Endothelial cell of umbilical vein (primary cell): ENCODE measurements around the gene LPP. TPM values are rescaled to one million over a fixed set of nuclear protein-coding genes. Genes with fewer than 3 reads are reported as not detected.

Experiments
- BruUV-seq: library from RNA; stranded (reverse); fragments of 400-500 nt; replicated peaks from 2 replicates; lab custom pipeline; 2021; lab: Mats Ljungman, UMichigan
- CTCF ChIA-PET: fragments of 300-600, 350-600 bp; sonication (Branson Sonifier 250); formaldehyde crosslinking; loops from one replicate; lab custom pipeline; 2021; ENCODE audit warnings: antibody characterized with exemption, inconsistent platforms; lab: Charles Lee
- POLR2A ChIA-PET: fragments of 300-600, 350-600 bp; sonication (Branson Sonifier 250); formaldehyde crosslinking; loops from one replicate; lab custom pipeline; 2021; ENCODE audit warnings: antibody characterized with exemption, inconsistent platforms; lab: Charles Lee
- DNase-seq: peaks from one replicate; pipeline ENCODE4 v3.0.0-alpha.2; 2011; ENCODE audit warnings: low read depth, low spot score
- FAIRE-seq: peaks from 2 replicates; lab custom pipeline; 2011; peaks lifted over from hg19 to GRCh38; lab: Jason Lieb, UNC
- H2AFZ ChIP-seq: 2 replicates; pipeline ENCODE4 v1.6.0; 2012; ENCODE audit warnings: low read depth, low read length, control low read depth, inconsistent platforms
- H3K27ac ChIP-seq: 2 replicates; pipeline ENCODE4 v1.5.1; 2011; ENCODE audit warnings: low read depth, mild to moderate bottlenecking, control low read depth, low read length, moderate library complexity; ENCODE audit not compliant: insufficient read depth
- H3K27me3 ChIP-seq, 2 experiments: 2 replicates each; pipeline versions ENCODE4 v1.6.0 to v1.6.1; 2011; ENCODE audit warnings: low read length in 2 of 2, mixed read lengths in 1 of 2; ENCODE audit not compliant: control insufficient read depth in 2 of 2, insufficient read depth in 2 of 2
- H3K36me3 ChIP-seq, 2 experiments: 2 replicates in 1 of 2; 3 replicates in 1 of 2; pipeline ENCODE4 v1.5.1; 2011; ENCODE audit warnings: low read length in 2 of 2, mild to moderate bottlenecking in 1 of 2, moderate library complexity in 1 of 2; ENCODE audit not compliant: control insufficient read depth in 2 of 2, insufficient read depth in 2 of 2; ENCODE audit errors: extremely low read depth in 1 of 2
- H3K4me1 ChIP-seq: 3 replicates; pipeline ENCODE4 v1.5.1; 2011; ENCODE audit warnings: mild to moderate bottlenecking, low read length; ENCODE audit not compliant: control insufficient read depth, insufficient read depth; ENCODE audit errors: extremely low read depth
- H3K4me2 ChIP-seq: 2 replicates; pipeline ENCODE4 v1.6.1; 2011; ENCODE audit warnings: low read length, control low read depth, mixed read lengths; ENCODE audit not compliant: insufficient read depth
- H3K4me3 ChIP-seq, 3 experiments: fragments of 200-600 bp in 1 of 3; sonication (generic), shearing (Covaris generic) in 1 of 3; replicated peaks in 1 of 3; 2 replicates each; pipeline ENCODE4 v1.5.1; 2011 to 2016; ENCODE audit warnings: control low read depth in 3 of 3, low read length in 3 of 3, mild to moderate bottlenecking in 2 of 3, inconsistent platforms in 1 of 3, low read depth in 1 of 3, moderate library complexity in 1 of 3; ENCODE audit not compliant: insufficient read depth in 1 of 3
- H3K79me2 ChIP-seq: 2 replicates; pipeline ENCODE4 v1.6.0; 2012; ENCODE audit warnings: low read length, inconsistent platforms; ENCODE audit not compliant: control insufficient read depth, insufficient read depth
- H3K9ac ChIP-seq: replicated peaks from 2 replicates; pipeline ENCODE3; 2011; ENCODE audit warnings: low read length, control low read depth; ENCODE audit not compliant: insufficient read depth; ENCODE audit errors: extremely low read depth
- H3K9me1 ChIP-seq: replicated peaks from 3 replicates; pipeline ENCODE4 v1.6.0; 2011; ENCODE audit warnings: mild to moderate bottlenecking, low read length; ENCODE audit not compliant: control insufficient read depth, insufficient read depth; ENCODE audit errors: extremely low read depth
- H3K9me3 ChIP-seq: replicated peaks from 2 replicates; pipeline ENCODE4 v1.5.1; 2012; ENCODE audit warnings: low read length, inconsistent platforms; ENCODE audit not compliant: control insufficient read depth, insufficient read depth
- H4K20me1 ChIP-seq: replicated peaks from 2 replicates; pipeline ENCODE3; 2011; ENCODE audit warnings: mild to moderate bottlenecking, low read length; ENCODE audit not compliant: control insufficient read depth, insufficient read depth; ENCODE audit errors: extremely low read depth
- EZH2 ChIP-seq: IDR thresholded peaks from 2 replicates; pipeline ENCODE4 v1.6.1; 2012; ENCODE audit warnings: borderline replicate concordance, low read depth, mild to moderate bottlenecking, moderate library complexity, low read length, inconsistent platforms; ENCODE audit not compliant: severe bottlenecking
- FOS ChIP-seq: IDR thresholded peaks from 2 replicates; pipeline ENCODE4 v1.6.1; 2011; ENCODE audit warnings: mild to moderate bottlenecking, low read length, moderate library complexity, borderline replicate concordance; ENCODE audit not compliant: insufficient read depth
- GATA2 ChIP-seq: IDR thresholded peaks from 2 replicates; pipeline ENCODE4 v1.7.0; 2011; ENCODE audit warnings: low read depth, mild to moderate bottlenecking, moderate library complexity, mixed read lengths, low read length; ENCODE audit not compliant: insufficient read length, insufficient read depth
- JUN ChIP-seq: IDR thresholded peaks from 2 replicates; pipeline ENCODE4 v1.6.1; 2011; ENCODE audit warnings: borderline replicate concordance, low read depth; ENCODE audit not compliant: insufficient read length, insufficient read depth
- MYC ChIP-seq: IDR thresholded peaks from one replicate; pipeline ENCODE4 v1.6.1; 2011; ENCODE audit warnings: mild to moderate bottlenecking, low read depth, low read length
- POLR2A ChIP-seq: IDR thresholded peaks from 2 replicates; pipeline ENCODE4 v1.6.1; 2012; ENCODE audit warnings: low read depth, mild to moderate bottlenecking, control low read depth, low read length
- POLR2AphosphoS5 ChIP-seq: IDR thresholded peaks from 2 replicates; pipeline ENCODE4 v1.6.1; 2012; ENCODE audit warnings: low read depth, mild to moderate bottlenecking, control low read depth, low read length, moderate library complexity; ENCODE audit not compliant: insufficient read depth
- dilution Hi-C: fragments of 300-500 bp; cut with MboI; formaldehyde crosslinking; loops from one replicate; pipeline ENCODE4 v1.15.0; 2019; ENCODE audit warnings: low sequenced_read_pairs; ENCODE audit not compliant: extremely low pct_ligation_motif_present
- intact Hi-C: fragments of 100-400 bp; cut with micrococcal nuclease; formaldehyde crosslinking; loops from one replicate; pipeline ENCODE4 v1.10.0; 2022
- polyA plus RNA-seq, 4 experiments: library from polyadenylated mRNA; depleted of rRNA in 3 of 4; stranded (reverse) in 3 of 4; unstranded in 1 of 4; fragments of >200 nt; gene quantifications; 2 replicates each; pipeline versions ENCODE4 v1.2.1 to v1.2.3, GENCODE V29; 2011 to 2012; ENCODE audit warnings: missing spikeins in 1 of 4
- total RNA-seq: library from RNA; stranded (reverse); gene quantifications from 2 replicates; pipeline ENCODE4 v1.2.3, GENCODE V29; 2021
- TF ChIP-seq, protein P1 (sequence below), 2 donors: IDR thresholded peaks; 1 replicate in 1 of 2; 2 replicates in 1 of 2; pipeline ENCODE4 v1.5.1; 2011; ENCODE audit warnings: low read length in 2 of 2, mild to moderate bottlenecking in 2 of 2, moderate library complexity in 2 of 2, control low read depth in 1 of 2, inconsistent platforms in 1 of 2, low read depth in 1 of 2; ENCODE audit not compliant: insufficient read depth in 1 of 2; ENCODE audit errors: extremely low read depth in 1 of 2
- TF ChIP-seq, protein P2 (sequence below): IDR thresholded peaks from 2 replicates; pipeline ENCODE4 v1.6.1; 2011; ENCODE audit not compliant: insufficient read depth, insufficient read length

The LPP gene
- total and polyA plus RNA-seq, 2 donors (not counting 3 experiments of a cell fraction or from before 2014, with no cell fraction given) = 16.9 to 153 TPM

DNA sequence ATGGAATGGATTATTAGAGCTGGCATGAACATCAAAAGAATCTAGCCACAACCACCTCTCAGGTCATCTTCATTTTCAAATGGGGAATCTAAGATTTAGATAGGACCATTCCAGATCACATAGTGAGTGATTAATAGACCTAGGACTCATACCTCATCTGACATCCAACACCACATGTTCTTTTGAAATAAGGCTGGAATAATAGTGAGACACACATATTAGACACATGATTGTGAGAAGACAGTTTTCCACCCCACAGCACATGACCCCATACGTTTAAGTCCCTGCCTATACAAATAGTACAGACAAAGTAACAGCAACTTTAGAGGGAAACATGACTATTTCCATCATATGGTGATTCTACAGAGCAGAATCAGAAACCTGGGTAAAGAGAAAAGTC, 673.1 kb downstream of the LPP start:
- TF ChIP-seq, protein P1, sequence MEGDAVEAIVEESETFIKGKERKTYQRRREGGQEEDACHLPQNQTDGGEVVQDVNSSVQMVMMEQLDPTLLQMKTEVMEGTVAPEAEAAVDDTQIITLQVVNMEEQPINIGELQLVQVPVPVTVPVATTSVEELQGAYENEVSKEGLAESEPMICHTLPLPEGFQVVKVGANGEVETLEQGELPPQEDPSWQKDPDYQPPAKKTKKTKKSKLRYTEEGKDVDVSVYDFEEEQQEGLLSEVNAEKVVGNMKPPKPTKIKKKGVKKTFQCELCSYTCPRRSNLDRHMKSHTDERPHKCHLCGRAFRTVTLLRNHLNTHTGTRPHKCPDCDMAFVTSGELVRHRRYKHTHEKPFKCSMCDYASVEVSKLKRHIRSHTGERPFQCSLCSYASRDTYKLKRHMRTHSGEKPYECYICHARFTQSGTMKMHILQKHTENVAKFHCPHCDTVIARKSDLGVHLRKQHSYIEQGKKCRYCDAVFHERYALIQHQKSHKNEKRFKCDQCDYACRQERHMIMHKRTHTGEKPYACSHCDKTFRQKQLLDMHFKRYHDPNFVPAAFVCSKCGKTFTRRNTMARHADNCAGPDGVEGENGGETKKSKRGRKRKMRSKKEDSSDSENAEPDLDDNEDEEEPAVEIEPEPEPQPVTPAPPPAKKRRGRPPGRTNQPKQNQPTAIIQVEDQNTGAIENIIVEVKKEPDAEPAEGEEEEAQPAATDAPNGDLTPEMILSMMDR (IDR thresholded peaks at IDR 0.05; ENCODE audit: extremely low read depth in 1 of 2, insufficient read depth in 1 of 2, low read depth in 1 of 2, low read length in 2 of 2) = no peak
- TF ChIP-seq EZH2 = no peak
- no peak for TF ChIP-seq GATA2
- no peak for TF ChIP-seq FOS
- TF ChIP-seq POLR2A = no peak
- TF ChIP-seq, protein P2, sequence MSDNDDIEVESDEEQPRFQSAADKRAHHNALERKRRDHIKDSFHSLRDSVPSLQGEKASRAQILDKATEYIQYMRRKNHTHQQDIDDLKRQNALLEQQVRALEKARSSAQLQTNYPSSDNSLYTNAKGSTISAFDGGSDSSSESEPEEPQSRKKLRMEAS = no peak
- TF ChIP-seq MYC = no peak
- TF ChIP-seq JUN = no peak
- no peak for TF ChIP-seq POLR2AphosphoS5
- no peaks in the 10 kb centered on the region for H3K9me1 ChIP-seq
- H3K9ac ChIP-seq = no peak overlapping the region
- POLR2A ChIA-PET = no interaction called here
- intact Hi-C loops = no loop called here
- H3K4me1 ChIP-seq = no peaks in the 10 kb centered on the region
- FAIRE-seq (no peak), DNase-seq (no peak)
- CTCF ChIA-PET = interaction anchor here (1.3 to 1.5 kb wide), 2 partner anchors 49 to 1087 kb away, joined by 3 to 4 read pairs; no protein-coding TSS in a partner anchor
- no peaks in the 10 kb centered on the region for H3K27me3 ChIP-seq
- no peaks in the 10 kb centered on the region for H3K9me3 ChIP-seq
- H3K79me2 ChIP-seq = no peaks in the 10 kb centered on the region
- no peak overlapping the region for H3K4me3 ChIP-seq
- no peak overlapping the region for H3K4me2 ChIP-seq
- H4K20me1 ChIP-seq = no peaks in the 10 kb centered on the region
- dilution Hi-C loops = no loop called here
- H2AFZ ChIP-seq = no peak overlapping the region
- H3K36me3 ChIP-seq = no peaks in the 10 kb centered on the region
- BruUV-seq = no TSS peak
- no peak overlapping the region for H3K27ac ChIP-seq
